Germinal center (tissue), 1 donor: Measurements from ENCODE around the gene CYP2R1.
"Not testable (repeated sequence)": the region's sequence is repeated elsewhere in the genome, so short reads cannot be mapped to it uniquely, and the experiment has no call there.

Experiments
- DNase-seq: peaks from one replicate; pipeline ENCODE4 v3.0.0; 2012; ENCODE audit warnings: mixed read lengths, low spot score

CYP2R1 gene

DNA sequence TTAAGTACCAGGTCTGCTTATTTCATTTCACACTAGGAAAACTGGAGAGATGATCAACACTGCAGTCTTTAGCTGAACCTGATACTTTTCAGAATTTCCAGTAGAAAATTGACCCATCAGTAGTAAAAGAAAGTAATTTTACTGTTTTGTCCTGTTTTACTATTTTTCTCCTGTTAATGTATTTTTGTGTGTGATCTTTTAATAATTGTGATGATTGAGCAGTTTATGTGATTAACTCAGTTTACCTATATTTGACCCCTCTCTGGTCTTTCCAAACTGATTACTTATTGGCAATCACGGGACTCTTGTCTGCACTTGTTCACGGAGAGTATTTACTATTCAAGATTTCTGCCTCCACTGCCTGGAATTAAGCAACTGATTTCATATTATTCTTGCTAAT is 546 bp upstream of the CYP2R1 start:
- no peak for DNase-seq

DNA sequence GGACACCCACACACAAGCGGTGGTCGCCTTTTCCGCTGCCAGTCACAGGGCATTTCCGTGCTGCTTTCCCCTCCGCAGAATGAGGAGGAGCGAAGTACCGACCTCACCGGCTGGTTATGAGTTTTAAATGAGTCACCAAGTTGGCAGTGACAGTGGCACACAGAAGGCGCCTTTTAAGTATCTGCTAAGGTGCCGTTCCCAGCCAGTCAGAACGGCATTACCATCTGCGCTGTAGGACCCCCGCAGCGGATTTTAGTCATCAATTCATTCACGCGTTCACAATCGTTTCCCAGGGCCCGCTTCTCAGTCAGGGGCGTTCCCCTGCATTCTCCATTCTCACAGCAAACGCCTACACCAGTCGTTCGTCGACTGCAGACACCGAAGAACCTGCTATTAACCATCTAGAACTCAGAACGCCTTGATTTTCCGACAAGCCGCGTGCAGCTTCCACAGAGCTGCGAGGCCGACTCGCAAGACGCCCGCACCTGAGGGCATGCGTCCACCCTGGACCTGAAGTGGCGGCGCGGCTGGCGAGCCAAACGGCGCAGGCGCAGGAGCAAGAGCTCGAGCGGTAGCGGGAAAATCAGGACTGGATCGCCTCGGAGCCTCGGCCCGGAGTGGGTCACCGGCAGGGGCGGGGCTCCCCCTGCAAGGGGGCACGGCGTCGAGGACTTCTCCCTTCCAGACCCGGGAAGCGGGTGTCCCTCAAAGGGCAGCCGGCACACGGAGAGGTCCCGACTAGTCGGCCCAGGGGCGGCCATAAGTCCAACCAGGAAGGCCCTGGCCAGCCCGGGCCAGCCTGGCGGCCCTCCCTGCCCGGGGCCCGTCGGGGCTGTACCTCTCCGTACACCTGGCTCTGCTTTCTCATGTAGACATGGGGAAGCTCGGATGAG is 642 bp downstream of the CYP2R1 start:
- peak; percentile 92 for DNase-seq

DNA sequence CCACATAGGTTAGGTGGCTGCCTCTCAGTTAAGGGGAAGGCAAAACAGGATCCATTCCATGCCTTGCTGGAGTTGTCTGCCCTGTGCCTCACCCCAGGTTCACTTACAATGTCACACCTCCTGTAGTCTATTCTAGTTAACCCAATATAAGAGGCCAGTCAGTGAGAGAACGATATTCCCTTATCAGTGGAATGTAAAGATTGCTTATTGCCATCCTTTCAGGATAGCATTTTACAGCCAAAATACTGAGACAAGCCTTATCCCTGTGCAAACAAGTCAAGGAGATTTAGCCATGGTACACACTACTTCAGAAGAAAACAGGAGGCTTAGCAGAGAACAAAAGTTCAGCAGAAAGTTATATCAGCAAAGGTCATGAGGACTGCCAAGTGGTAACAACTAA is 5.5 kb downstream of the CYP2R1 start:
- DNase-seq = no peak

DNA sequence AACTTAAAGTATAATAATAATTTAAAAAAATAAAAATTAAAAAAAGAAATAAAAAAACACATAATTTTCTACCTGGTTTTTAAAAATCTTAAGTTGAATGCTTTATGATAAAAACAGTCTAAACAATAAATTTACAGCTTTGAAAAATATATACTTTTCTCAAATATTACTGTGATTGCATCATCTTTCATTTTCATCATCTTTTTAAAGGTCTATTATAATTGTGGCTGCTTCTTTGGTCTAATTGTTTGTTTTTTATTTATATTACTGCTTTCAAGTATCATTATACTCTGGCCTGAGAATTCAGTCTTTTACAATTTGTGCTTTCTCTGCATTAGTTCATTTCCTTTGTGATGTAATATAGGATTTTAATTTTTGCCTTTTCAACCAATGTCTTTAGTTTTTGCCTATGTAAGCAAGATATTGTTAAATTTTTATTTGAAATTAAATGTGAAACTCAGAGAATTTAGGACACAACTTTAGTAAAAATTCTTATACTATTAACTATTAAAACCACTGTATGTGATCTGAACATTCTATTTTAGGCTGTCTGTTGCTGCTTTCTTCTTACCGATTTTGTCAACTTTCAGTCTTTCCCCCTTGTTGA is 7.3 kb downstream of the CYP2R1 start:
- DNase-seq = no peak

DNA sequence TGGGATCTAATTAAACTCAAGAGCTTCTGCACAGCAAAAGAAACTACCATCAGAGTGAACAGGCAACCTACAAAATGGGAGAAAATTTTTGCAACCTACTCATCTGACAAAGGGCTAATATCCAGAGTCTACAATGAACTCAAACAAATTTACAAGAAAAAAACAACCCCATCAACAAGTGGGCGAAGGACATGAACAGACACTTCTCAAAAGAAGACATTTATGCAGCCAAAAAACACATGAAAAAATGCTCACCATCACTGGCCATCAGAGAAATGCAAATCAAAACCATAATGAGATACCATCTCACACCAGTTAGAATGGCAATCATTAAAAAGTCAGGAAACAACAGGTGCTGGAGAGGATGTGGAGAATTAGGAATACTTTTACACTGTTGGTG is 8.3 kb downstream of the CYP2R1 start:
- not testable (repeated sequence) for DNase-seq

DNA sequence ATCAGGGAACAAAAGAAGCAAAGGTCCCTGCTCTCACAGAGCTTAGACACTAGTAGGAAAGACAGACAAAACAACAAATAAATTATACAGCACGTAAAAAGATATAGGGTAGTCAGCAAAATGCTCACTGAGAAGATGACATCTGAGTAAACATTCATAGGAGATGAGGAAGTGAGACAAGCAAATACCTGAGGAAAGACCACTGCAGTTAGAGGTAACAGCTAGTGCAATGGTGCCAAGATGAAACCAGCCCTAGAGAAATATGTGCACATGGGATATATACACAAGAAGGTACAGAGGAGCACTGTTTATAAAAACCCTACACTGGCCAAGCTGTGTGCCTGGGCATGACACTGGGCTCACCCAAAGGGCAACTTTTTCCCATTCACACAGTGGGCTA is 9.8 kb downstream of the CYP2R1 start:
- DNase-seq = no peak

DNA sequence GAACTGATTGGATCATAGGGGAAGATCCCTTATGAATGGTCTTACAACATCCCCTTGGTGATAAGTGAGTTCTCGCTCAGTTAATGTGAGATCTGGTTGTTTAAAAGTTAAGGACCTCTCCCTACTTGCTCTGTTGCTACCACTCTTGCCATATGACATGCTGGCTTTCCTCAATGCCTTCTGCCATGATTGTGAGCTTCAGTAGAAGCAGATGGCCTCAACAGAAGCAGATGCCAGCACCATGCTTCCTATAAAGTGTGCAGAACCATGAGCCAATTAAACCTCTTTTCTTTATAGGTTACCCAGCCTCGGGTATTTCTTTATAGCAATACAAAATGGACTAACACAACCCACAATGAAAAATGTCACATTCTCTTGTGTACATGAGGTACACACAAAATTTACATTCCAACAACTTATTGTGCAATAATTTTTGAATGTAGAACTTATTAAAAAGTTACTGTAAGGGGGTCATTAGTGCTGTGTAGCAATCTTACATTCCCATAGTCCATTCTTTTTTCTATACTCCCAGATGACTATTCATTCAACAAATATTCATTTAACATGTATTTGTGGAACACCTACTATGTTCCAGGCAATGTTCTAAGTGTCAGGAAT is 10.3 kb downstream of the CYP2R1 start:
- no peak for DNase-seq

DNA sequence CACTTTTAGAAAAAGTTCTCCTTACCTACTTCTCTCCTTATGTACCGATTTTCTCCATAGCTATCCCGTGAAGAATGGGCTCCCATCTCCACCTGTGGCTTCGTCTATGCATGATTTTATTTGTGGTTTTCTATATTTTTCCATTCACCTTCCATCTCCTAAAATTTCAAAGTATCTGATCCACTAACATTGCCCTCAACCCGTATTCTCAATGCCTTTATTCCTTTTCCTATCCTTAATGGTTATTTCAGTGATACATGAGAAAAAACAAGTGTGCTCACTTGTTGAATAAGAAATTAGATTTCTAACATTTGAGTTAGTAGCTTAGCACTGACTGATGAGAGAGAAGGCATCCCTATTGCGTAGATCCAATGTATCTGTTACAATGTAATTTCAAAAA is 16.9 kb downstream of the CYP2R1 start:
- no peak for DNase-seq

DNA sequence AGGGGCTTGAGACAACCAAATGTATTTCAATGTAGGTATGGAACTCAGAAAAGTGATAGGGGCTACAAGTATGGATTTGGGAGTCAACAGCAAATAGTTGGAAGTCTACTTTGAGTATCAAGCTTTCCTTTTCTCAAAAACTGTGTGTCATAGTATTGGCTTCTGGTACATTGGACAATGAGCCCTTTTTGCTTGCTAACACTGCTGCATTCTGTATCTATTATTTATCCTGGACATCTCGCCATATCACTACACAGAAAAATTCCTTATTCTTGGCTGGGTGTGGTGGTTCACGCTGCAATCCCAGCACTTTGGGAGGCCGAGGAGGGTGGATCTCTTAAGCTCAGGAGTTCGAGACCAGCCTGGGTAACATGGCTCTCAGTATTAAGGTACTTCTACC is 18.4 kb downstream of the CYP2R1 start:
- DNase-seq = no peak

DNA sequence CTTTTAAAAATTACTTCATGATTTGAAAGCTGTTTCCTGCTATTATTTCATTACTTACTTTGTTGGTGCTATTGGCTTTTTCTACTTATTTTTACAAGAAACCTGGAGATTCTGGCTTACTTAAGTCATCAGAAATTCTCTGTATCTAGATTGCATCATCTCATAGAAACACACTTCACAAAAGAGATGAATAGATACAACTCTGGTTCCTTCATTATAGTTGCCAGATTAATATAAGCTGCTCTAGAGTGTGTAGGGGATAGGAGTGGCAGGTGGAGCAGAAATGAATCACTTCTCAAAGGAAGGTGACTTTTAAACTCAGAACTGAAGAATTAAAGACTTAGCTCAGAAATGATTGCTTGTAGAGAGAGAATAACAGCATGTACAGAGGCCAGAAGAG is 20.0 kb downstream of the CYP2R1 start:
- no peak for DNase-seq

DNA sequence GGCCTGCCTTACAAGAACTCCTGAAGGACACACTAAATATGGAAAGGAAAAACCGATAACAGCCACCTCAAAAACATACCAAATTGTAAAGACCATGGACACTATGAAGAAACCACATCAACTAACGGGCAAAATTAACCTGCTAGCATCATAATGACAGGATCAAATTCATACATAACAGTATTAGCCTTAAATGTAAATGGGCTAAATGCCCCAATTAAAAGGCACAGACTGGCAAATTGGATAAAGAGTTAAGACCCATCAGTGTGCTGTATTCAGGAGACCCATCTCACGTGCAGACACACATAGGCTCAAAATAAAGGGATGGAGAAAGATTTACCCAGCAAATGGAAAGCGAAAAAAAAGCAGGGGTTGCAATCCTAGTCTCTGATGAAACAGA is 28.3 kb downstream of the CYP2R1 start:
- not testable (repeated sequence) for DNase-seq

DNA sequence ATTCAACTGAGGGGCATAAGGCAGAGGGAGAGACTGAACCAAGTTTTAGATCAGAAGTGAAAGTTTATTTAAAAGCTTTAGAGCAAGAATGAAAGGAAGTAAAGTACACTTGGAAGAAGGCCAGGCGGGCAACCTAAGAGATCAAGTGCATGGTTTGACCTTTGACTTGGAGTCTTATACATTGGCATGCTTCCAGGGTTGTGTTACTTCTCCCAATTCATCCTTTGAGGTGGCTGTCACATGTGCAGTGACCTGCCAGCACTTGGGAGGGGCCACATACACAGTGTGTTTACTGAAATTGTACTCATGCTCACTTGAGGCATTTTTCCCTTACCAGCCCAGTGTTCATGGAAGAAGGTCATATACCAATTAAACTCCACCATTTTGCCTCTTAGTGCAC is 30.4 kb downstream of the CYP2R1 start:
- no peak for DNase-seq

DNA sequence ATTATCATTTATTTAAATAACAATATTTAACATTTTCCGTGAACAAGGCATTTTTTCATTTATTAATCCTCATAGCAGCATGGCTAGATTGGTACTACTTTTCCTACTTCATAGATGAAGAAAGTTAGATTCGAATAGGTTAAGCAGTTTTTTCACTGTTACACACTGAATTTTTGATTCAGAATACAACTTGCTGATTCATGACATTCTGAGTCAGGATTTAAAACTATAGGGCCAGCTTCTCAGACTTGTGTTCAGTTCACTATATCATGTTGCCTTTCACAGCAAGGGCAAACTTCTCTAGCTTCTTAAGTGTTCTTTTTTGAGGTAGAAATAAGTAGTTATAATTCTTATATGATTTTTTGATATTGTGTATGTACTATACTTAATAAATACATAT is 31.5 kb downstream of the CYP2R1 start:
- no peak for DNase-seq

DNA sequence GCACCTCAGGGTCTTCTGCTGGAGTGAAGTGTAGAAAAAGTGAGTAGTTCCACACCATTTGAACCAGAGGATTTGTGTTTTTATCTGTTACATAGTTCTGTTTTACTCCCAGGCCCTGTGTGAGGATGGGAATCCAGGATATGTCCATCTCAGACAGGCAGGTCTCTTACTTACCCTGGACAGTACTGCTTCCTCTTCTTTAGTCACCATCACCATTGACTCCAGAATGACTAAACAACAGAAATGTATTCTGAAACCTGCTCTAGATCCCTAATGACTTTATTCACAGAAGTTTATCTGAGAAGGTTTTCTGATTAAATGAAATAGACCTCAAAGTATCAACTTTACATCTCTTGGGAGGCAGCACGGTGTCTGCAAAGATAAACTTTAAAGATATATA is 33.6 kb downstream of the CYP2R1 start:
- no peak for DNase-seq

DNA sequence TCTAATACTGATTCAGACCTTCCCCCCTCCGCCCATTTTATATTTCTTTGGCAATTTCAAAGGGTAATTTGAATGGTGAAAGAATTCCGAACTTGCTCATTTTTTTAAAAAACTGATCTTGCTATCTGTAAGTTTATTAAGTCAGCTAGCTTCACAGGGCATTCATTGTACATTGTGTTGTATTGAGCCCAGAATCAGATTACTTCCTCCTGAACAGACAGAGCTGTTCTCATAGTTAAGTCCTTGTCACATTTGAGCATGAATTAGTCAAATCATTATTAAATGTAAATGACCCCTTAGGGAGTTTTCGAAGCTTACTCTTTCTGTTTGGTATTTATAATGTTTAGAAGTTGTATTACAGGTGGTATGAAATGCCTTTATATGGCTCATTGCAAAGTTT is 34.4 kb downstream of the CYP2R1 start:
- DNase-seq = no peak

DNA sequence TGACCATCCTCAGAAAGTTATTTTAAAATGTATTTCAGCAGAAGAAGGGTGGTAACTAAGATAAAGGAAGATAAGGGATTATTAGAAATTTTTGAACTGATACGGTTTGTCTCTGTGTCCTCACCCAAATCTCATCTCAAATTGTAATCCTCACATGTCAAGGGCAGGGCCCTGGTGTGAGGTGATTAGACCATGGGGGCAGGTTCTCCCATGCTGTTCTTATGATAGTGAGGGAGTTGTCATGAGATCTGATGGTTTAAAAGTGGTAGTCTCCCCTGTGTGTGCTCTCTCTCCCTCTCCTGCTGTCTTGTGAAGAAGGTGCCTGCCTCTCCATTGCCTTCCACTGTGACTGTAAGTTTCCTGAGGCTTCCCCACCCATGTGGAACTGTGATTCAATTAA is 36.1 kb downstream of the CYP2R1 start:
- DNase-seq = no peak

DNA sequence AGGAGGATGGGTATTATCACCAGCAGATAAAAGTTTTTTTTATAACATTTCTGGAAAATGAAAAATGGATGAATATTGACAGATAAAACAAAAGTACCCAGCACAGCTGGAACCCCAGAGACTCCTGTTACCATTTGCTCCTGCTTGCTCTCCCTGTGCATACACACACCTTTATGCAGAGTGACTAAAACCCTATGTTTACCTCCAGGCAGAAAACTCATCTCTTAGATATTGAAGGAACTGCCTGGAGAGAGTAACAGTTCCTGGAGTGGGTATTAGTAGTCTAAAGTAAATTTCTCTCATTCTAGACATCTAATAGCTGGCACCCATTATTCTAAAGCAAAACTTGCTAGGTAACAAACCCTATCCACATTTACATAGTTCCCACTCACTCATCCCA is 38.0 kb downstream of the CYP2R1 start:
- DNase-seq = no peak

DNA sequence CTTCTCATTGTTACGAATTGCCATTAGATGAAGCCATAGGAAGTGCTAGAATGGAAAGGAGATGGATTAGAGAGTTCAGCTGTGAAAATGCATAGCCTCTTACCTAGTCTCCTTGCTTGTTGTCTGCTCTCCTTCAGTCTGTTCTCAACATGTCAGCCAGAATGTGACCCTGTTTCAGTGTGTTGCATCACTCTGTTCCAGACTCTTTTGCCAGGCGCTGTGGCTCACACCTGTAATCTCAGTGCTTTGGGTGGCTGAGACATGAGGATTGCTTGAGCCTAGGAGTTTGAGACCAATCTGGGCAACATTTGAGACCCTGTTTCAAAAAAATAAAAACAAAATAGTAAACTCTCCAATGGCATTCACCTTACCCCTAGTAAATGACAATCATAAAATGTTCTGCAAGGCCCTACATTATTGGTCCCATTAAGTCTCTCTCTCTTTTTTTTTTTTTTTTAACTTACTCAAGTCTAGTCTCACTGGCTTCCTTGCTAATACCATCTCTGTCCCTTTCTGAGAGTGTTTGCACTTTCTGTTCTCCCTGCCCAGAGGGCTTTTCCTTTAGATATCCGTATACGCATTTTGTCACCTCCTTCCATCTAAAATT is 39.4 kb downstream of the CYP2R1 start:
- DNase-seq = no peak

DNA sequence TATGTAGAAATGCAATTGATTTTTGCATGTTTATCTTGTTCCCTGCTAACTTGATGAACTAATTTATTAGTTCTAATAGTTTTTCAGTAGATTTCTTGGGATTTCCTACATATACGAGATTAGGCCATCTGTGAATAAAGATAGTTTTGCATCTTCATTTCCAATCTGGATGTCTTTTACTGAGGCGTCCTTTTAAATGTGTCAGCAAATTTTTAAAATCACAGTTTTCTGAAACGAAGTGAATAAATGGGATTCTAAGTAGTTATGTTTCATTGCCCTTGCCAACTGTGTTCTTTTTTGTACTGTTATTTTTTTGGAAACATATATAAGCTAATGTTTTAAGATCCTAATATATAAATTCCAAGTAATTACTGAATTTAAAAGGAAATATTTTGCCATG is 50.0 kb downstream of the CYP2R1 start:
- DNase-seq = no peak

DNA sequence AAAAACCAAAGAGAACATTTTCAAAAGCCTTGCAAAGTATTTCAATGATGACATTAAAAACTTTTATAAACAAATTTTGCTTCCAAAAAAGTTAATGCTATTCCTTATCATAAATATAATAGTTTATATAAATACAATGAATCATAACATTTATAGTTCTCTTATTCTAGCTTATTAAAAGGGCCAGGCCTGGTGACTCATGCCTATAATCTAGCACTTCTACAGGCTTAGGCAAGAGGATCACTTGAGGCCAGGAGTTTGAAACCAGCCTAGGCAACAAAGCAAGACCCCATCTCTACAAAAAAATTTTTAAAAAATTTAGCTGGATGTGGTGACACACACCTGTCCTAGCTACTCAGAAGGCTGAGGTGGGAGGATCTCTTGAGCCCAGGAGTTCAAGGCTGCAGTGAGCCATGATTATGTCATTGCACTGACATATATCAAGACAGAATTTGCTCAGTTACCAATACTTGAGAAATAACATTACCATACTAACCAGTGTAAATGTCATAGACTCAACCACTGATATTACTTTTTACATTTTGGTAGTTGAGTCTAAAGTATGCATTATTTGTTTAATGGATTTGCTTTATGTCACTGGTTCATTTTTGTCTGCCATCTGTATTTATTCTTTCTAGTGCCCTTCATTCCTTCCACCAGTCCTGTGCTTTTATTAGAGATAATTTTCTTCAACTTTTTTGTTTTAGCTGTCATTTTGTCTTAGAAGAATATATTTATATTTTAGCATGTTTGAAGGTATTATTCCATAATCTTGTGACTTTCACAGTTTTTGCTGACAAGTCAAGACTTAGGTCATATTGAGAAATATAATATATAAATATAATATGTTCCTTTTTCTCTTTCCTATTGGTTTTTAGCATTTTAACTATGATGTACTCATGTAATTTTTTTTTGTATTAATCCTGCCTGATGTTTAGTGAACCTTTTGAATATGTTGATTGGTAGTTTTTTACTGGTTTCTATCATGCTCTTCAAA is 56.2 kb downstream of the CYP2R1 start:
- DNase-seq = no peak
